GM19043 (cell line): Measurements from ENCODE around the gene SPTY2D1.
A peak's percentile ranks its signal among the peaks of the same experiment; 100 is the strongest.
"Not testable (repeated sequence)": the region's sequence is repeated elsewhere in the genome, so short reads cannot be mapped to it uniquely, and the experiment has no call there.

Experiments
- ATAC-seq: cut with Tn5 transposase; IDR thresholded peaks from one replicate; pipeline ENCODE4 v1.9.1; 2021; ENCODE audit warnings: low read depth; ENCODE audit not compliant: unreplicated experiment

Gene SPTY2D1

GRCh38 chr11:18623707-18624106 is 10.4 kb downstream of the SPTY2D1 start:
- no peak for ATAC-seq

GRCh38 chr11:18618342-18619025 is 15.7 kb downstream of the SPTY2D1 start:
- ATAC-seq: no peak

DNA sequence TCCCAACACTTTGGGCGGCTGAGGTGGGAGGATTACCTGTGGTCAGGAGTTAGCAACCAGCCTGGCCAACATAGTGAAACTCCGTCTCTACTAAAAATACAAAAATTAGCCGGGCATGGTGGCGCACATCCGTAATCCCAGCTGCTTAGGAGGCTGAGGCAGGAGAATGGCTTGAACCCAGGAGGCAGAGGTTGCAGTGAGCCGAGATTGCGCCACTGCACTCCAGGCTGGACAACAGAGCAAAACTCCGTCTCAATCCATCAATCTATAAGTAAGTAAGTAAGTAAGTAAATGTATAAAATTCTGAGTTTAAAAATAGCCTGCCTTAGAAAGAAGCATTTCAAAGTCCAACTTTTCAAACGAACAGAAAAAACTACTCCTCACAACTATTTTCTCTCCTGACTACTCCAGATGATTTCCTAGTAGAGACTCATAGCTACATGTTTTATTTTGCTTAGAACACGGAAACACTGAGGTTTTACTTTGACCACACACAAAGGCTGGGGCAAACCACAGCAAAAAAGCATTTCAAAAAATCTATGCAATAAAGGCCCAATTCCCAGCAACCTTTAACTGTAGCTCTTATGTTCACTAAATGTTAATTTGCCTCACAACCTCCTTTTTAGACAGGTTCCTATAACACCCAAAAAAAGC is 16.3 kb downstream of the SPTY2D1 start:
- no peak for ATAC-seq

GRCh38 chr11:18615628-18616392 is 18.3 kb downstream of the SPTY2D1 start:
- peak; percentile 95 for ATAC-seq

GRCh38 chr11:18614667-18615066 is 19.5 kb downstream of the SPTY2D1 start:
- no peak for ATAC-seq

- no peak for ATAC-seq
Observed at GRCh38 chr11:18612394-18612793, 21.7 kb downstream of the SPTY2D1 start.

DNA sequence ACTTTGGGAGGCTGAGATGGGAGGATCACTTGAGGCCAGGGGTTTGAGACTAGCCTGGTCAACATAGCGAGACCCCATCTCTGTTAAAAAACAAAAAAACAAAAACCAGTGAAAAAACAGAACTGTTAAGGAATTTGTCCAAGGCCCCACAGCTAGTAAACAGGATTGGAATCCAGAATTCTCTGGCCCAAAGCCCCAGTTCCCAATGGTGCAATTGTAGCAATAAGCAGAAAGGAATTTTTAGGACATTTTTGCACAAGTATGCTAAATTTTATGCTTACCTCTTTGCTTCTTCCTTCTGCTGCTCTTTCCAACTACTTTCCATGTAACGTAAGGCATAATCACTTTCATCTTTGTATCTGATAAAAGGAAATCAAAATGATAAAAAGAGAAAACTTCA is 22.9 kb downstream of the SPTY2D1 start:
- ATAC-seq: no peak

- ATAC-seq: no peak
Observed at GRCh38 chr11:18608376-18608775, 25.8 kb downstream of the SPTY2D1 start.

DNA sequence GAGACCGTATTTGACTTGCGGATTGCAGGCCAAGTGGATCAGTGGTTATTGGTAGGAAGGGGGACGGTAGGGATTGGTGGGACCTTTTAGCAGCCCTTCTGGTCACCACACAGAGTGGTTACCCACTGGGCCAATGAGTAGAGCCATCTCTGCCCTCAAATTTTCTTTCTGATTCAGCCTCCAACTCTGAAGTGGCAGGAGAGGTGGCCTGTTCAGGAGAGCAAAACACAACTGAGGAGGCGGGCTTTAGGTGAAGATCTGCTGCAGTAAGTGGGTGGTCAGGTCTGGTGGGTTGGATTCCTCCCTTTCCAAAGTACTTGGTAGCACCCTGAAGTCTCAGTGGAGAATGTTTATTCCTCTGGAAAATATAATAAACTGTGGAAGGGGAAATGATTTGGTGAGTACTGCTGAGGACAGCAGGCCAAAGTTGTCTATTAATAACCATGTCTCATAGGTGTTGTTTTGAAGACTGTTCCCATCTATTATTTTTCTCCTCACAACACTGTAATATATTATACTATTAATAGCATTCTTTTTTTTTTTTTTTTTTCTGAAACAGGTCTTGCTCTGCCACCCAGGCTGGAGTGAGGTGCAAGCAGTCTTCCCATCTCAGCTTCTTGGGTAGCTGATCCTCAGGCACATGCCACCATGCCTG is 33.1 kb downstream of the SPTY2D1 start:
- no peak for ATAC-seq

- no peak for ATAC-seq
Observed at GRCh38 chr11:18599739-18600230, 34.4 kb downstream of the SPTY2D1 start, which contains the start of gene MISFA. MISFA (plus strand) TSS chr11:18599789; CDS start chr11:18599929, 140 bp downstream.

- no peak for ATAC-seq
Observed at GRCh38 chr11:18594999-18595749, 39.0 kb downstream of the SPTY2D1 start.

- not testable (repeated sequence) for ATAC-seq
Observed at GRCh38 chr11:18594088-18594487, 40.1 kb downstream of the SPTY2D1 start.

GRCh38 chr11:18590571-18590970 is 43.6 kb downstream of the SPTY2D1 start:
- ATAC-seq: no peak

DNA sequence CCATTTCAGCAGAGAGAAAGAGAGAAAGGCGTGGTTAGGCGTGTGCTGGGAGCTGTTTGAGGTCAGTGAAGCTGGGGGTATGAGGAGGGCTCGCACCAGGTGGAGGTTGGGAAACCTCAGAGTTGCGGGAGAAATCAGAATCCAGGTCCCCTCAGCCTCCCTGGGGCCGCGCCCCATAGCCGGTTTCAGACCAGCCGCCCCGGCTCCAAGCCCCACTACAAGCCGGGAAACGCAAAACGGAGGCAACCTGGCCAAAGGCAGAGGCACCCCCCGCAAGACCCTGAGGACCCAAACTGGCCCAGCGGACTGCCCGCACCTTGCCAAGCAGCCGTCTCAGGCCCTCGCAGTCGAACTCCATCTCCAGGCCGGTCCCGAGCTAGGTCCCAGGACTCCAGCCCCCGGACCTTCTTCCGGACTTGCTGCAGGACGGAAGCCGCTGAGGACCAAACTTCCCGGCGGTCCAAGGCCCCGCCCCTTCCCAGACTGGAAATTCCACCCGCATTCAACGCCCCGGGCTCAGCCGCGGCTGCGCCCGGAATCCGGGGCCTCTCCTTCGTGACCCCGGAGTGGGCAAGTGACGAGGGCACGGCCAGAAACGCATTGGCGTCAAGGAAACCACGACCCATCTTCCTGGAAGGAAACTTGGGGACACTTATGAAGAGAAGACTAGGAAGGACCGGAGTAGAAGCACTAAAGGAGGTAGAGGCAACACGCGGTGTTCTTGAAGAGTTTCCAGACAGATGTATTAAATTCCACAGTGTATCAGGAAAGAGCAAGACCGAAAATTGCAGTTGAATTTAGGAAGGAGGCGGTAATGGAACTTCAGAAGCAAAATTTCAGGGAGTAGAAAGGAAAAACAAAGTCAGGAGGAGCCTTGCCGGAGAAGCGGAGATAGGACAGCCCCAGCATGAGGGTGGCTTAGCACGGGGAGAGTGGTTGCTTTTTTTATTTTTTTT is 45.6 kb downstream of the SPTY2D1 start, which contains the start of gene UEVLD:
UEVLD (minus strand) TSS at position 438 of the 956 bp plus-strand sequence; CDS start at position 358, 80 bp downstream.
- peak; percentile 51 for ATAC-seq

GRCh38 chr11:18581825-18582224 is 52.3 kb downstream of the SPTY2D1 start:
- no peak for ATAC-seq

DNA sequence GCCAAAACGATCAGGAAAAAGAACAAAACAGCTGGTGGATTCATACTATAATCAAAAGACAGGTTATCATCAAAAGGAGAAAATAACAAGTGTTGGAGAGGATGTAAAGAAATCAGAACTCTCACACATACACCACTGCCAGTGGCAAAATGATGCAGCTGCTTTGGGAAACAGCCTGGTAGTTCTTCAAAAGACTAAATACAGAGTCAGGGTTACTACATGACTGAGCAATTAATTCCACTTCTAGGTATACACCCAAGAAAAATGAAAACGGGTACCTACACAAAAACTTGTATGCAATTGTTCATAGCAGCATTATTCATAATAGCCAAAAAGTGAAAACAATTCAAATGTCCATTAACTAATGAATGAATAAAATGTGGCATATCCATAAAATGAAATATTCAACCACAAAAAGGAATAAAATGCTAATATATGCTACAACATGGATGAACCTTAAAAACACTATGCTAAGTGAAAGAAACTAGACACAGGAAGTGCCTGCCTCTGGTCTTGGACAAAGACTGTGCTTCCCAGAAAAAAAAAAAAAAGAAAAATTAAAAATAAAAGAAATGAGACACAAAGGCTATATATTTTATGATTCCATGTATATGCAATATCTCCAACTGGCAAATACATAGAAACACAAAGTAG is 53.9 kb downstream of the SPTY2D1 start:
- ATAC-seq: no peak

GRCh38 chr11:18578975-18579598 is 55.1 kb downstream of the SPTY2D1 start:
- ATAC-seq: peak; percentile 61

DNA sequence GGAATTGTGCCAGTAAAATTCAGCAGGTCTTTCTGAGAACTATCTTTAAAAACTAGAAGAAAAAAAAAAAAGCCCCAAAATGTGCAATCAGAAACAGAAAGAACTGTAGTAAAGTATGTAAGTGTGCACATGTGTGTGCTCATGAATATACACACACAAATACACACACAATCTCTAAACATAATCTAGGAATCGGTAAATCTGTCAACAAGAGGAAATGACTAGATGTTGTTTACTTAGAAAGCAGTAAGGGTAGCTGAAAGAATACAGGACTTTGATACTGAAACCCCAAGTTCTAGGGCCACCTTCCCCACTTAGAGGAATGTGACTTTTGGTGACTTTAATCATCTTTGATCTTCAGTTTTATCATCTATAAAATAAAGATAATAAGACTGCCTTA is 58.8 kb downstream of the SPTY2D1 start:
- ATAC-seq: no peak
